Measurements from ENCODE around the gene OGDH.

The OGDH gene

GRCh38 chr7:44678471-44679179 is 72.2 kb downstream of the OGDH start:
- H3K9me3 ChIP-seq (ENCODE audit: insufficient read depth, low read depth, low read length), result no peaks in the 10 kb centered on the region
- no peak overlapping the region for H3K27ac ChIP-seq (ENCODE audit: low read depth, low read length)
- no peak overlapping the region for H3K4me3 ChIP-seq (ENCODE audit: low read length)
- H3K4me1 ChIP-seq (ENCODE audit: insufficient read depth, low read length), result no peaks in the 10 kb centered on the region
- H3K27me3 ChIP-seq (ENCODE audit: insufficient read depth, low read length), result no peaks in the 10 kb centered on the region
- no peak overlapping the region for H3K9ac ChIP-seq (ENCODE audit: low read depth, low read length)
- H3K36me3 ChIP-seq (ENCODE audit: insufficient read depth, low read length), result peaks cover 53% of the 10 kb centered on the region
- WGBS, result 91% methylated on average over 5 of the region's 5 CpGs

GRCh38 chr7:44681645-44682044 is 75.2 kb downstream of the OGDH start:
- Histone ChIP-seq H3K9me3 (ENCODE audit: insufficient read depth, low read depth, low read length) (no peaks in the 10 kb centered on the region), H3K27me3 (ENCODE audit: insufficient read depth, low read length) (no peaks in the 10 kb centered on the region), H3K27ac (ENCODE audit: low read depth, low read length) (no peak overlapping the region), H3K4me3 (ENCODE audit: low read length) (no peak overlapping the region), H3K9ac (ENCODE audit: low read depth, low read length) (no peak overlapping the region), H3K4me1 (ENCODE audit: insufficient read depth, low read length) (no peaks in the 10 kb centered on the region), H3K36me3 (ENCODE audit: insufficient read depth, low read length) (peaks cover 37% of the 10 kb centered on the region)
- 96% methylated on average over 9 of the region's 9 CpGs for WGBS

- Histone ChIP-seq H3K36me3 (ENCODE audit: insufficient read depth, low read length) (peaks cover 37% of the 10 kb centered on the region), H3K27me3 (ENCODE audit: insufficient read depth, low read length) (no peaks in the 10 kb centered on the region), H3K9ac (ENCODE audit: low read depth, low read length) (no peak overlapping the region), H3K4me3 (ENCODE audit: low read length) (no peak overlapping the region), H3K4me1 (ENCODE audit: insufficient read depth, low read length) (no peaks in the 10 kb centered on the region), H3K9me3 (ENCODE audit: insufficient read depth, low read depth, low read length) (no peaks in the 10 kb centered on the region), H3K27ac (ENCODE audit: low read depth, low read length) (no peak overlapping the region)
- WGBS, result 80% methylated on average over 1 of the region's 1 CpG
These were observed 79.3 kb downstream of the OGDH start for GRCh38 chr7:44685723-44686122.

- peaks cover 31% of the 10 kb centered on the region for H3K36me3 ChIP-seq (ENCODE audit: insufficient read depth, low read length)
- 100% methylated on average over 2 of the region's 2 CpGs for WGBS
These were observed 83.0 kb downstream of the OGDH start for GRCh38 chr7:44689427-44689826.

GRCh38 chr7:44693641-44694313 is 87.3 kb downstream of the OGDH start:
- no peaks in the 10 kb centered on the region for H3K4me1 ChIP-seq (ENCODE audit: insufficient read depth, low read length)
- 92% methylated on average over 19 of the region's 19 CpGs for WGBS
- H3K27ac ChIP-seq (ENCODE audit: low read depth, low read length), result no peak overlapping the region
- H3K4me3 ChIP-seq (ENCODE audit: low read length), result no peak overlapping the region
- H3K9me3 ChIP-seq (ENCODE audit: insufficient read depth, low read depth, low read length), result no peaks in the 10 kb centered on the region
- H3K9ac ChIP-seq (ENCODE audit: low read depth, low read length), result no peak overlapping the region
- H3K36me3 ChIP-seq (ENCODE audit: insufficient read depth, low read length), result peaks cover 59% of the 10 kb centered on the region
- H3K27me3 ChIP-seq (ENCODE audit: insufficient read depth, low read length), result no peaks in the 10 kb centered on the region

More at GRCh38 chr7:44689427-44689826, 83.0 kb downstream of the OGDH start:
- Histone ChIP-seq H3K27me3 (ENCODE audit: insufficient read depth, low read length) (no peaks in the 10 kb centered on the region), H3K4me3 (ENCODE audit: low read length) (no peak overlapping the region), H3K9ac (ENCODE audit: low read depth, low read length) (no peak overlapping the region), H3K4me1 (ENCODE audit: insufficient read depth, low read length) (no peaks in the 10 kb centered on the region), H3K27ac (ENCODE audit: low read depth, low read length) (no peak overlapping the region), H3K9me3 (ENCODE audit: insufficient read depth, low read depth, low read length) (no peaks in the 10 kb centered on the region)

GRCh38 chr7:44694326-44694725 is 87.9 kb downstream of the OGDH start:
- no peak overlapping the region for H3K27ac ChIP-seq (ENCODE audit: low read depth, low read length)

GRCh38 chr7:44694766-44695165 is 88.3 kb downstream of the OGDH start:
- H3K9ac ChIP-seq (ENCODE audit: low read depth, low read length), result no peak overlapping the region
- H3K36me3 ChIP-seq (ENCODE audit: insufficient read depth, low read length), result peaks cover 65% of the 10 kb centered on the region
- WGBS, result 100% methylated on average over 2 of the region's 2 CpGs

More at GRCh38 chr7:44694326-44694725, 87.9 kb downstream of the OGDH start:
- Histone ChIP-seq H3K9ac (ENCODE audit: low read depth, low read length) (no peak overlapping the region), H3K27me3 (ENCODE audit: insufficient read depth, low read length) (no peaks in the 10 kb centered on the region), H3K4me1 (ENCODE audit: insufficient read depth, low read length) (no peaks in the 10 kb centered on the region), H3K9me3 (ENCODE audit: insufficient read depth, low read depth, low read length) (no peaks in the 10 kb centered on the region), H3K4me3 (ENCODE audit: low read length) (no peak overlapping the region), H3K36me3 (ENCODE audit: insufficient read depth, low read length) (peaks cover 60% of the 10 kb centered on the region)
- 96% methylated on average over 14 of the region's 14 CpGs for WGBS

GRCh38 chr7:44695756-44696155 is 89.3 kb downstream of the OGDH start:
- no peak overlapping the region for H3K4me3 ChIP-seq (ENCODE audit: low read length)
- H3K36me3 ChIP-seq (ENCODE audit: insufficient read depth, low read length), result peaks cover 64% of the 10 kb centered on the region
- H3K27me3 ChIP-seq (ENCODE audit: insufficient read depth, low read length), result no peaks in the 10 kb centered on the region
- H3K4me1 ChIP-seq (ENCODE audit: insufficient read depth, low read length), result no peaks in the 10 kb centered on the region
- no peak overlapping the region for H3K9ac ChIP-seq (ENCODE audit: low read depth, low read length)
- no peak overlapping the region for H3K27ac ChIP-seq (ENCODE audit: low read depth, low read length)
- no peaks in the 10 kb centered on the region for H3K9me3 ChIP-seq (ENCODE audit: insufficient read depth, low read depth, low read length)
- WGBS, result 95% methylated on average over 5 of the region's 5 CpGs

More at GRCh38 chr7:44694766-44695165, 88.3 kb downstream of the OGDH start:
- Histone ChIP-seq H3K4me3 (ENCODE audit: low read length) (no peak overlapping the region), H3K9me3 (ENCODE audit: insufficient read depth, low read depth, low read length) (no peaks in the 10 kb centered on the region), H3K27ac (ENCODE audit: low read depth, low read length) (no peak overlapping the region), H3K4me1 (ENCODE audit: insufficient read depth, low read length) (no peaks in the 10 kb centered on the region), H3K27me3 (ENCODE audit: insufficient read depth, low read length) (no peaks in the 10 kb centered on the region)

- Histone ChIP-seq H3K9me3 (ENCODE audit: insufficient read depth, low read depth, low read length) (no peaks in the 10 kb centered on the region), H3K4me3 (ENCODE audit: low read length) (no peak overlapping the region), H3K27ac (ENCODE audit: low read depth, low read length) (no peak overlapping the region), H3K27me3 (ENCODE audit: insufficient read depth, low read length) (no peaks in the 10 kb centered on the region), H3K36me3 (ENCODE audit: insufficient read depth, low read length) (peaks cover 67% of the 10 kb centered on the region), H3K9ac (ENCODE audit: low read depth, low read length) (no peak overlapping the region), H3K4me1 (ENCODE audit: insufficient read depth, low read length) (no peaks in the 10 kb centered on the region)
- WGBS, result 96% methylated on average over 15 of the region's 15 CpGs
These were observed 90.3 kb downstream of the OGDH start for GRCh38 chr7:44696728-44697127.

GRCh38 chr7:44697136-44698045 is 91.0 kb downstream of the OGDH start:
- no peak overlapping the region for H3K4me3 ChIP-seq (ENCODE audit: low read length)
- no peak overlapping the region for H3K9ac ChIP-seq (ENCODE audit: low read depth, low read length)
- no peak overlapping the region for H3K27ac ChIP-seq (ENCODE audit: low read depth, low read length)
- H3K27me3 ChIP-seq (ENCODE audit: insufficient read depth, low read length), result no peaks in the 10 kb centered on the region
- H3K9me3 ChIP-seq (ENCODE audit: insufficient read depth, low read depth, low read length), result no peaks in the 10 kb centered on the region
- WGBS, result 94% methylated on average over 20 of the region's 20 CpGs
- peaks cover 66% of the 10 kb centered on the region for H3K36me3 ChIP-seq (ENCODE audit: insufficient read depth, low read length)
- no peaks in the 10 kb centered on the region for H3K4me1 ChIP-seq (ENCODE audit: insufficient read depth, low read length)

GRCh38 chr7:44698046-44698580 is 91.7 kb downstream of the OGDH start:
- 97% methylated on average over 13 of the region's 13 CpGs for WGBS
- no peaks in the 10 kb centered on the region for H3K27me3 ChIP-seq (ENCODE audit: insufficient read depth, low read length)
- H3K4me3 ChIP-seq (ENCODE audit: low read length), result no peak overlapping the region
- no peak overlapping the region for H3K9ac ChIP-seq (ENCODE audit: low read depth, low read length)
- peaks cover 69% of the 10 kb centered on the region for H3K36me3 ChIP-seq (ENCODE audit: insufficient read depth, low read length)
- no peaks in the 10 kb centered on the region for H3K4me1 ChIP-seq (ENCODE audit: insufficient read depth, low read length)
- H3K27ac ChIP-seq (ENCODE audit: low read depth, low read length), result no peak overlapping the region
- no peaks in the 10 kb centered on the region for H3K9me3 ChIP-seq (ENCODE audit: insufficient read depth, low read depth, low read length)
